ENCODE results near the gene MED9.

- TF ChIP-seq, protein P1, sequence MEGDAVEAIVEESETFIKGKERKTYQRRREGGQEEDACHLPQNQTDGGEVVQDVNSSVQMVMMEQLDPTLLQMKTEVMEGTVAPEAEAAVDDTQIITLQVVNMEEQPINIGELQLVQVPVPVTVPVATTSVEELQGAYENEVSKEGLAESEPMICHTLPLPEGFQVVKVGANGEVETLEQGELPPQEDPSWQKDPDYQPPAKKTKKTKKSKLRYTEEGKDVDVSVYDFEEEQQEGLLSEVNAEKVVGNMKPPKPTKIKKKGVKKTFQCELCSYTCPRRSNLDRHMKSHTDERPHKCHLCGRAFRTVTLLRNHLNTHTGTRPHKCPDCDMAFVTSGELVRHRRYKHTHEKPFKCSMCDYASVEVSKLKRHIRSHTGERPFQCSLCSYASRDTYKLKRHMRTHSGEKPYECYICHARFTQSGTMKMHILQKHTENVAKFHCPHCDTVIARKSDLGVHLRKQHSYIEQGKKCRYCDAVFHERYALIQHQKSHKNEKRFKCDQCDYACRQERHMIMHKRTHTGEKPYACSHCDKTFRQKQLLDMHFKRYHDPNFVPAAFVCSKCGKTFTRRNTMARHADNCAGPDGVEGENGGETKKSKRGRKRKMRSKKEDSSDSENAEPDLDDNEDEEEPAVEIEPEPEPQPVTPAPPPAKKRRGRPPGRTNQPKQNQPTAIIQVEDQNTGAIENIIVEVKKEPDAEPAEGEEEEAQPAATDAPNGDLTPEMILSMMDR (IDR thresholded peaks at IDR 0.05; ENCODE audit: borderline replicate concordance, extremely low read depth, low read length, poor library complexity, severe bottlenecking), result no peak
- TF ChIP-seq EZH2 (IDR thresholded peaks at IDR 0.05; ENCODE audit: borderline replicate concordance, low read depth, low read length, severe bottlenecking), result no peak
Observed at GRCh38 chr17:17536702-17537101, 59.9 kb downstream of the MED9 start.
